Mesenchymal stem cell (in vitro differentiated cells and primary cell): ENCODE measurements around the gene NRG4.

Experiments used
- DNase-seq: peaks from one replicate; pipeline ENCODE4 v3.0.0-alpha.2; 2013
- H2AFZ ChIP-seq: one replicate; pipeline ENCODE4 v1.6.1; 2013; ENCODE audit warnings: low read depth, mild to moderate bottlenecking, control low read depth, inconsistent platforms, low read length, moderate library complexity
- H2AK5ac ChIP-seq: 2 replicates; pipeline ENCODE4 v1.6.1; 2013; ENCODE audit warnings: low read length, moderate library complexity, mild to moderate bottlenecking, inconsistent platforms; ENCODE audit not compliant: severe bottlenecking
- H2BK120ac ChIP-seq: one replicate; pipeline ENCODE4 v1.6.1; 2013; ENCODE audit warnings: low read depth, mild to moderate bottlenecking, inconsistent platforms, low read length, moderate library complexity
- H2BK12ac ChIP-seq, 2 experiments: one replicate each; pipeline ENCODE4 v1.6.1; 2013; ENCODE audit warnings: inconsistent platforms in 2 of 2, low read length in 2 of 2, mild to moderate bottlenecking in 2 of 2, moderate library complexity in 2 of 2, control low read depth in 1 of 2
- H2BK15ac ChIP-seq: one replicate; pipeline ENCODE4 v1.6.1; 2013; ENCODE audit warnings: mild to moderate bottlenecking, low read depth, inconsistent platforms; ENCODE audit not compliant: poor library complexity, severe bottlenecking
- H2BK5ac ChIP-seq: 2 replicates; pipeline ENCODE4 v1.6.1; 2013; ENCODE audit warnings: low read depth, mild to moderate bottlenecking, low read length, control low read depth, inconsistent platforms; ENCODE audit not compliant: poor library complexity, severe bottlenecking
- H3K14ac ChIP-seq, 2 experiments: one replicate each; pipeline ENCODE4 v1.6.1; 2013; ENCODE audit warnings: inconsistent platforms in 2 of 2, low read length in 2 of 2, control low read depth in 1 of 2, mild to moderate bottlenecking in 1 of 2, moderate library complexity in 1 of 2
- H3K18ac ChIP-seq, 2 experiments: one replicate each; pipeline ENCODE4 v1.6.1; 2013; ENCODE audit warnings: inconsistent platforms in 2 of 2, low read length in 2 of 2, control low read depth in 1 of 2, low read depth in 1 of 2, mild to moderate bottlenecking in 1 of 2
- H3K23ac ChIP-seq, 2 experiments: one replicate each; pipeline ENCODE4 v1.6.1; 2013; ENCODE audit warnings: inconsistent platforms in 2 of 2, low read length in 2 of 2, mild to moderate bottlenecking in 2 of 2, moderate library complexity in 2 of 2, control low read depth in 1 of 2
- H3K27ac ChIP-seq: 2 replicates; pipeline ENCODE4 v1.5.1; 2013; ENCODE audit warnings: mild to moderate bottlenecking, moderate library complexity, low read length, control low read depth, inconsistent platforms; ENCODE audit not compliant: poor library complexity, severe bottlenecking
- H3K27me3 ChIP-seq, 2 experiments: 2 replicates each; pipeline versions ENCODE4 v1.6.1 to v1.7.0; 2013; ENCODE audit warnings: low read length in 2 of 2, mild to moderate bottlenecking in 2 of 2, moderate library complexity in 2 of 2, control low read depth in 1 of 2, inconsistent platforms in 1 of 2; ENCODE audit not compliant: control insufficient read depth in 1 of 2, insufficient read depth in 1 of 2
- H3K36me3 ChIP-seq, 2 experiments: 2 replicates each; pipeline versions ENCODE4 v1.6.1 to v1.7.0; 2013; ENCODE audit warnings: low read length in 2 of 2, control low read depth in 1 of 2, inconsistent platforms in 1 of 2, low read depth in 1 of 2, mild to moderate bottlenecking in 1 of 2; ENCODE audit not compliant: insufficient read depth in 2 of 2, control insufficient read depth in 1 of 2
- H3K4ac ChIP-seq, 2 experiments: one replicate each; pipeline ENCODE4 v1.6.1; 2013; ENCODE audit warnings: inconsistent platforms in 2 of 2, low read length in 2 of 2, mild to moderate bottlenecking in 2 of 2, moderate library complexity in 2 of 2, control low read depth in 1 of 2, low read depth in 1 of 2
- H3K4me1 ChIP-seq: 2 replicates; pipeline ENCODE4 v1.6.1; 2013; ENCODE audit warnings: low read depth, low read length, control low read depth; ENCODE audit not compliant: control insufficient read depth, insufficient read depth
- H3K4me2 ChIP-seq: 2 replicates; pipeline ENCODE4 v1.6.1; 2013; ENCODE audit warnings: low read length, mild to moderate bottlenecking, inconsistent platforms; ENCODE audit not compliant: poor library complexity, severe bottlenecking
- H3K4me3 ChIP-seq, 2 experiments: 2 replicates each; pipeline versions ENCODE4 v1.5.1 to v1.7.0; 2013; ENCODE audit warnings: low read length in 2 of 2, mild to moderate bottlenecking in 2 of 2, control low read depth in 1 of 2, low read depth in 1 of 2; ENCODE audit not compliant: insufficient read depth in 1 of 2
- H3K79me1 ChIP-seq: replicated peaks from 2 replicates; pipeline ENCODE4 v1.6.1; 2013; ENCODE audit warnings: mild to moderate bottlenecking, control low read depth, low read length, inconsistent platforms; ENCODE audit not compliant: poor library complexity, severe bottlenecking
- H3K9ac ChIP-seq: 2 replicates; pipeline ENCODE4 v1.7.0; 2013; ENCODE audit warnings: mild to moderate bottlenecking, low read length, moderate library complexity
- H3K9me3 ChIP-seq: 2 replicates; pipeline ENCODE4 v1.7.0; 2013; ENCODE audit warnings: mild to moderate bottlenecking, low read length; ENCODE audit not compliant: control insufficient read depth
- H4K8ac ChIP-seq: one replicate; pipeline ENCODE4 v1.6.1; 2013; ENCODE audit warnings: inconsistent platforms, mild to moderate bottlenecking, low read length, moderate library complexity
- H4K91ac ChIP-seq: one replicate; pipeline ENCODE4 v1.6.1; 2013; ENCODE audit warnings: mild to moderate bottlenecking, low read length, inconsistent platforms
- WGBS: methylation state at CpG from one replicate; pipeline ENCODE4 v1.1.7; 2013; ENCODE audit warnings: mixed read lengths; 5-methylcytosine and 5-hydroxymethylcytosine counted together

The NRG4 gene

DNA sequence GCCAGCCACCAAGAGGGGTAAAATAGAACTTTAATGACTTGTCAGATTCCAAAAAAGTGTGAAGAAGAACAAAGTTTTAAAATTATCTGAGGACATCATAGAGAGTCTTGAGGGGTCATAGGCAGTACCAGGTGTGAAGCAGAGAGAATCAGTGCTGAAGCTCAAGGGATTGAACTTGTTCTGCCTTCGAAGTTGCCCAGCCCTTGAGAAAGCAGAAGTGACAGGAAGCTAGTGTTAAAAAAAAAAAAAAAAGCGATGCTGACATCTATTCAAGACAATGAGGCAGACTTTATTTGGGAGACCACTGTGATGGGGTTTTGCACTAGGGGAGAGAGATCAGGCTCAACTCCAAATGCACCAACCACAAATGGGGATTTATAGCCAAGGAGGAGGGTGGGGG is 86.8 kb downstream of the NRG4 start:
- H3K27ac ChIP-seq: no peak overlapping the region
- H3K79me1 ChIP-seq: peaks cover 38% of the 10 kb centered on the region
- no peaks in the 10 kb centered on the region for H3K9me3 ChIP-seq
- no peak overlapping the region for H2BK5ac ChIP-seq
- H3K4me2 ChIP-seq: no peak overlapping the region
- H3K4ac ChIP-seq: no peak overlapping the region
- H2AFZ ChIP-seq: no peak overlapping the region
- peaks cover 4 to 50% of the 10 kb centered on the region in 2 experiments for H3K36me3 ChIP-seq
- no peaks in the 10 kb centered on the region for H3K27me3 ChIP-seq
- H4K91ac ChIP-seq: no peak overlapping the region
- no peak overlapping the region for H3K9ac ChIP-seq
- H2BK15ac ChIP-seq: no peak overlapping the region
- no peak overlapping the region for H3K23ac ChIP-seq
- H4K8ac ChIP-seq: no peak overlapping the region
- no peak overlapping the region for H2BK12ac ChIP-seq
- H2BK120ac ChIP-seq: no peak overlapping the region
- WGBS: 100% methylated on average over 1 of the region's 2 CpGs
- no peak overlapping the region for H3K18ac ChIP-seq
- no peak overlapping the region for H3K14ac ChIP-seq
- no peak overlapping the region for H3K4me3 ChIP-seq
- DNase-seq: no peak
- peaks cover 9% of the 10 kb centered on the region for H3K4me1 ChIP-seq
- no peak overlapping the region for H2AK5ac ChIP-seq

DNA sequence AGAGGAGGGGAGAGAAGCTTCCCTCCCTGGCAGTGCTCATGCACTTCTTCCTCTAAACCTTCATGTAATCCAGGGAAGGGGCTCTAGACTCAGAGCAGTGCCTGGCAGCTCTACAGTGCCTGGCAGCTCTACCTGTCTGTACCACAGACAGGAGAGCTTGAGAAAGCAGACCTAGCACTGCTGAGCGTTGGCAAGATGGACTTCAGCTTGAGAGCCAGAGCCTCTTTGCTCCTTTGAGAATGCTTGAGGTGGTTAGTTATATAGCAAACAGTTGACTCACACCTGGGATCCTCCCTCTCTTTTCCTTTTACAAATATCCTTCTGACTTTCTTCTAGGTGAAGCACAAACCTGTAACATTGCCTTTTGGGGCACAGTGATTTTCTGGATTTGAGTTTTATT is 87.6 kb downstream of the NRG4 start:
- Histone ChIP-seq H3K79me1 (peaks cover 42% of the 10 kb centered on the region), H2AK5ac (no peak overlapping the region), H3K4me1 (peaks cover 9% of the 10 kb centered on the region), H3K27ac (no peak overlapping the region), H4K91ac (no peak overlapping the region), H3K18ac (peak overlapping the region in 1 of 2 experiments; percentile 34), H2BK15ac (no peak overlapping the region), H2BK12ac (no peak overlapping the region), H3K36me3 (peaks cover 6 to 50% of the 10 kb centered on the region in 2 experiments), H4K8ac (no peak overlapping the region), H2BK5ac (no peak overlapping the region), H3K14ac (no peak overlapping the region), H3K4me2 (peak overlapping the region; percentile 5), H3K9ac (no peak overlapping the region), H2BK120ac (no peak overlapping the region), H3K27me3 (no peaks in the 10 kb centered on the region), H3K23ac (no peak overlapping the region), H3K4me3 (no peak overlapping the region), H3K4ac (peak overlapping the region in 1 of 2 experiments; percentile 24), H3K9me3 (no peaks in the 10 kb centered on the region), H2AFZ (no peak overlapping the region)
- WGBS: no CpG with 5 or more reads among the region's 1 CpG
- no peak for DNase-seq

DNA sequence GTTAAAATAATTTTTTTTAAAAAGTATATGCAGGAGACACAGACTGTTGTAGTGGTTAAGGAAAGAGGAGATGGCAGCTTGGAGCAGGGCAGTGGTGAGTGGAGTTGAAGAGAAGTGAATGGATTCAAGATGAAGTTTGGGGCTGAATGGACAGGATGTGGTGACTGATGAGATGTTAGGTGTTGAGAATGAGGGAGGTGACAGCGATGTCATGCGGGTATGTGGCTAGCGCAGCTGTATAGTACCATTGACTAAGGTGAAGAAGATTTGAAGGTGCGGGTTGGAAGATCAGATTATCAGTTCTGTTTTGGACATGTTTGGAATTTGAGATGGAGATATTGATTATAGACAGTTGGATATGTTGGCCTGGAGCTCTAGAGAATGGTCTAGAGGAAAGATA is 88.5 kb downstream of the NRG4 start:
- no peak overlapping the region for H3K4me3 ChIP-seq
- H3K23ac ChIP-seq: no peak overlapping the region
- H3K4me1 ChIP-seq: peaks cover 9% of the 10 kb centered on the region
- H4K8ac ChIP-seq: no peak overlapping the region
- no peak overlapping the region for H3K4ac ChIP-seq
- WGBS: over 99% methylated on average over 4 of the region's 4 CpGs
- H3K9me3 ChIP-seq: no peaks in the 10 kb centered on the region
- no peak for DNase-seq
- H2BK15ac ChIP-seq: no peak overlapping the region
- no peak overlapping the region for H2BK5ac ChIP-seq
- no peak overlapping the region for H3K18ac ChIP-seq
- peaks cover 42% of the 10 kb centered on the region for H3K79me1 ChIP-seq
- H3K14ac ChIP-seq: no peak overlapping the region
- H2AK5ac ChIP-seq: no peak overlapping the region
- H2BK120ac ChIP-seq: no peak overlapping the region
- H3K9ac ChIP-seq: no peak overlapping the region
- no peak overlapping the region for H2BK12ac ChIP-seq
- no peak overlapping the region for H2AFZ ChIP-seq
- peaks cover 6 to 57% of the 10 kb centered on the region in 2 experiments for H3K36me3 ChIP-seq
- no peaks in the 10 kb centered on the region for H3K27me3 ChIP-seq
- no peak overlapping the region for H3K27ac ChIP-seq
- H3K4me2 ChIP-seq: no peak overlapping the region
- H4K91ac ChIP-seq: no peak overlapping the region

DNA sequence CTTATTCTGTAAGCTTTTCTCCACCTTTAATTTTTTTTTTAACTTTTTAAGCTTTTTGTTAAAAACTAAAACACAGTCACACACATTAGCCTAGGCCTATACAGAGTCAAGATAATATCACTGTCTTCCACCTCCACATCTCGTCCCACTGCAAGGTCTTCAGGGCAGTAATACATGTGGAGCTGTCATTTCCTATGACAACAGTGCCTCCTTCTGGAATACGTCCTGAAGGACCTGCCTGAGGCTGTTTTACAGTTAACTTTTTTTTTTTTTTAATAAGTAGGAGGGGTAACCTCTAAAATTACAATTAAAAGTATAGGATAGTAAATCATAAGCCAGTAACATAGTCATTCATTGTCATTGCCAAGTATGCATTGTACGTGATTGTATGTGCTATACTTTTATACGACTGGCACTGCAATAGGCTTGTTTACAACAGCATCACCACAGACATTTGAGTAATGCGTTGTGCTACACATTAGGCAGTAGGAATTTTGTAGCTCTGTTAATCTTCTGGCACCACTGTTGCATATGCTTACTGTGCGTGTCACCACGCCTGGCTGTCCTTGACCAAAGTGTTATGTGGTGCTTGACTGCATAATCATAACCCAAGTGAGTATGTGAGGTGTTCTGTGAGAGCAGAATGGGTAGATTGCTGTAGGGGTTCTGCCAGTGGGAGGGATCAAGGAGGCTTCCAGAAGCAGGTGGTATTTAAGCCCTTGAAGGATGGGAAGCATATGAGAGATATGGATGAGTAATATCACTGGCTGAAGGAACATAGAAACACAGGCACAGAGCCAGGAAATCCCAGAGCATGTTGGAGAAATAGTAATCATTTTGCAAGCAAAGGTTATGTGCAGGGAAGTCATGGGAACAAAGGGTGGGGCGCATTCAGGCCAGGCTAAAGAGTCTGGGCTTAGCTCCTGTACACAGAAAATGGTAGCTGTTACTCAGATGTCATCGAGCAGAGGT is 90.2 kb downstream of the NRG4 start:
- Histone ChIP-seq H2AK5ac (no peak overlapping the region), H3K9me3 (no peaks in the 10 kb centered on the region), H3K27me3 (no peaks in the 10 kb centered on the region), H3K79me1 (peaks cover 43% of the 10 kb centered on the region), H2BK12ac (peak overlapping the region in 1 of 2 experiments; percentile 19), H3K23ac (peak overlapping the region in 1 of 2 experiments; percentile 31), H3K4me1 (peaks cover 9% of the 10 kb centered on the region), H3K4me3 (no peak overlapping the region), H2AFZ (no peak overlapping the region), H4K8ac (no peak overlapping the region), H3K4me2 (no peak overlapping the region), H3K14ac (no peak overlapping the region), H4K91ac (no peak overlapping the region), H2BK15ac (no peak overlapping the region), H3K27ac (no peak overlapping the region), H3K18ac (peak overlapping the region in 1 of 2 experiments; percentile 64), H3K4ac (peak overlapping the region in 1 of 2 experiments; percentile 42), H3K9ac (peak overlapping the region; percentile 12), H2BK120ac (no peak overlapping the region), H2BK5ac (no peak overlapping the region), H3K36me3 (peaks cover 6 to 62% of the 10 kb centered on the region in 2 experiments)
- WGBS: 60% methylated on average over 9 of the region's 9 CpGs
- DNase-seq: peak; percentile 91
